HFF-Myc (cell line): ENCODE results near the gene KMT2B.

ENCODE experiments used
- DNase-seq: peaks from one replicate; pipeline ENCODE4 v3.0.0-alpha.2; 2011; ENCODE audit warnings: low read depth; ENCODE audit errors: extremely low read depth
- H3K4me3 ChIP-seq: replicated peaks from 2 replicates; pipeline ENCODE4 v1.5.1; 2011; ENCODE audit warnings: low read depth, mild to moderate bottlenecking, control low read depth, low read length
- TF ChIP-seq, protein P1 (sequence below): IDR thresholded peaks from 2 replicates; pipeline ENCODE4 v1.5.1; 2012; ENCODE audit warnings: mild to moderate bottlenecking, low read depth, low read length, control low read depth; ENCODE audit errors: missing control alignments

KMT2B gene

DNA sequence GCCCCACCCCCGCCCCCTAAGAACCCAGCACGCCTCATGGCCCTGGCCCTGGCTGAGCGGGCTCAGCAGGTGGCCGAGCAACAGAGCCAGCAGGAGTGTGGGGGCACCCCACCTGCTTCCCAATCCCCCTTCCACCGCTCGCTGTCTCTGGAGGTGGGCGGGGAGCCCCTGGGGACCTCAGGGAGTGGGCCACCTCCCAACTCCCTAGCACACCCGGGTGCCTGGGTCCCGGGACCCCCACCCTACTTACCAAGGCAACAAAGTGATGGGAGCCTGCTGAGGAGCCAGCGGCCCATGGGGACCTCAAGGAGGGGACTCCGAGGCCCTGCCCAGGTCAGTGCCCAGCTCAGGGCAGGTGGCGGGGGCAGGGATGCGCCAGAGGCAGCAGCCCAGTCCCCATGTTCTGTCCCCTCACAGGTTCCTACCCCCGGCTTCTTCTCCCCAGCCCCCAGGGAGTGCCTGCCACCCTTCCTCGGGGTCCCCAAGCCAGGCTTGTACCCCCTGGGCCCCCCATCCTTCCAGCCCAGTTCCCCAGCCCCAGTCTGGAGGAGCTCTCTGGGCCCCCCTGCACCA is 69.5 kb downstream of the KMT2B start:
- H3K4me3 ChIP-seq = no peak overlapping the region
- no peak for DNase-seq
- TF ChIP-seq, protein P1, sequence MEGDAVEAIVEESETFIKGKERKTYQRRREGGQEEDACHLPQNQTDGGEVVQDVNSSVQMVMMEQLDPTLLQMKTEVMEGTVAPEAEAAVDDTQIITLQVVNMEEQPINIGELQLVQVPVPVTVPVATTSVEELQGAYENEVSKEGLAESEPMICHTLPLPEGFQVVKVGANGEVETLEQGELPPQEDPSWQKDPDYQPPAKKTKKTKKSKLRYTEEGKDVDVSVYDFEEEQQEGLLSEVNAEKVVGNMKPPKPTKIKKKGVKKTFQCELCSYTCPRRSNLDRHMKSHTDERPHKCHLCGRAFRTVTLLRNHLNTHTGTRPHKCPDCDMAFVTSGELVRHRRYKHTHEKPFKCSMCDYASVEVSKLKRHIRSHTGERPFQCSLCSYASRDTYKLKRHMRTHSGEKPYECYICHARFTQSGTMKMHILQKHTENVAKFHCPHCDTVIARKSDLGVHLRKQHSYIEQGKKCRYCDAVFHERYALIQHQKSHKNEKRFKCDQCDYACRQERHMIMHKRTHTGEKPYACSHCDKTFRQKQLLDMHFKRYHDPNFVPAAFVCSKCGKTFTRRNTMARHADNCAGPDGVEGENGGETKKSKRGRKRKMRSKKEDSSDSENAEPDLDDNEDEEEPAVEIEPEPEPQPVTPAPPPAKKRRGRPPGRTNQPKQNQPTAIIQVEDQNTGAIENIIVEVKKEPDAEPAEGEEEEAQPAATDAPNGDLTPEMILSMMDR = no peak
